Stimulated activated naive CD8-positive, alpha-beta T cell treated with anti-CD3 and anti-CD28 coated beads, Interleukin-15, Interleukin-2, amounts not matched to agents 100 ng/mL and 50 ng/mL, for 24 hours (primary cell): Measurements from ENCODE around the gene NUDT8.
"Not testable (repeated sequence)": the region's sequence is repeated elsewhere in the genome, so short reads cannot be mapped to it uniquely, and the experiment has no call there.

Experiments
- H3K27ac Mint-ChIP-seq: one replicate; pipeline ENCODE4 v1.8.0; 2021; ENCODE audit warnings: mild to moderate bottlenecking, mixed read lengths
- H3K27me3 Mint-ChIP-seq: one replicate; pipeline ENCODE4 v1.8.0; 2021; ENCODE audit warnings: mixed read lengths
- H3K36me3 Mint-ChIP-seq: one replicate; pipeline ENCODE4 v1.8.0; 2021; ENCODE audit warnings: low read depth, mixed read lengths
- H3K4me1 Mint-ChIP-seq: one replicate; pipeline ENCODE4 v1.8.0; 2021; ENCODE audit warnings: low read depth, mixed read lengths
- H3K4me3 Mint-ChIP-seq: one replicate; pipeline ENCODE4 v1.8.0; 2021; ENCODE audit warnings: mild to moderate bottlenecking, mixed read lengths
- H3K9me3 Mint-ChIP-seq: one replicate; pipeline ENCODE4 v1.8.0; 2021; ENCODE audit warnings: mixed read lengths

NUDT8 gene

GRCh38 chr11:67628710-67629385 lies 889 bp downstream of the NUDT8 start:
- no peaks in the 10 kb centered on the region for H3K9me3 Mint-ChIP-seq

GRCh38 chr11:67627812-67628624 lies 1.7 kb downstream of the NUDT8 start:
- Mint-ChIP-seq H3K9me3 (no peaks in the 10 kb centered on the region), H3K36me3 (peaks cover 7% of the 10 kb centered on the region), H3K4me1 (peaks cover 10% of the 10 kb centered on the region), H3K4me3 (no peak overlapping the region), H3K27me3 (no peaks in the 10 kb centered on the region), H3K27ac (no peak overlapping the region)

More at GRCh38 chr11:67628710-67629385, 889 bp downstream of the NUDT8 start:
- H3K36me3 Mint-ChIP-seq = peaks cover 7% of the 10 kb centered on the region
- H3K27ac Mint-ChIP-seq = no peak overlapping the region
- H3K27me3 Mint-ChIP-seq = no peaks in the 10 kb centered on the region
- peak overlapping the region; percentile 66 for H3K4me3 Mint-ChIP-seq
- H3K4me1 Mint-ChIP-seq = peaks cover 10% of the 10 kb centered on the region

- H3K27me3 Mint-ChIP-seq = no peaks in the 10 kb centered on the region
- no peak overlapping the region for H3K4me3 Mint-ChIP-seq
- no peak overlapping the region for H3K27ac Mint-ChIP-seq
- H3K36me3 Mint-ChIP-seq = peaks cover 7% of the 10 kb centered on the region
- no peaks in the 10 kb centered on the region for H3K9me3 Mint-ChIP-seq
- H3K4me1 Mint-ChIP-seq = peaks cover 10% of the 10 kb centered on the region
Observed at GRCh38 chr11:67627441-67627811, 2.3 kb downstream of the NUDT8 start.

GRCh38 chr11:67626970-67627369 lies 2.8 kb downstream of the NUDT8 start:
- Mint-ChIP-seq H3K4me1 (peaks cover 10% of the 10 kb centered on the region), H3K4me3 (no peak overlapping the region), H3K36me3 (peaks cover 7% of the 10 kb centered on the region), H3K27me3 (no peaks in the 10 kb centered on the region), H3K9me3 (no peaks in the 10 kb centered on the region), H3K27ac (no peak overlapping the region)

- not testable (repeated sequence) for H3K27me3 Mint-ChIP-seq, H3K4me1 Mint-ChIP-seq, H3K4me3 Mint-ChIP-seq, H3K27ac Mint-ChIP-seq, H3K9me3 Mint-ChIP-seq, H3K36me3 Mint-ChIP-seq
Observed at GRCh38 chr11:67626131-67626833, 3.5 kb downstream of the NUDT8 start.

GRCh38 chr11:67623795-67624194 lies 5.9 kb downstream of the NUDT8 start:
- H3K27ac Mint-ChIP-seq, H3K4me1 Mint-ChIP-seq, H3K36me3 Mint-ChIP-seq, H3K27me3 Mint-ChIP-seq, H3K9me3 Mint-ChIP-seq, H3K4me3 Mint-ChIP-seq: not testable (repeated sequence)

- not testable (repeated sequence) for H3K4me3 Mint-ChIP-seq, H3K36me3 Mint-ChIP-seq, H3K27ac Mint-ChIP-seq, H3K9me3 Mint-ChIP-seq, H3K27me3 Mint-ChIP-seq, H3K4me1 Mint-ChIP-seq
Observed at GRCh38 chr11:67622905-67623304, 6.8 kb downstream of the NUDT8 start.

GRCh38 chr11:67621928-67622327 lies 7.8 kb downstream of the NUDT8 start:
- not testable (repeated sequence) for H3K4me1 Mint-ChIP-seq, H3K36me3 Mint-ChIP-seq, H3K9me3 Mint-ChIP-seq, H3K27me3 Mint-ChIP-seq, H3K4me3 Mint-ChIP-seq, H3K27ac Mint-ChIP-seq

GRCh38 chr11:67620621-67621020 lies 9.1 kb downstream of the NUDT8 start:
- not testable (repeated sequence) for H3K27me3 Mint-ChIP-seq, H3K27ac Mint-ChIP-seq, H3K36me3 Mint-ChIP-seq, H3K4me3 Mint-ChIP-seq, H3K4me1 Mint-ChIP-seq, H3K9me3 Mint-ChIP-seq

- not testable (repeated sequence) for H3K27ac Mint-ChIP-seq, H3K4me1 Mint-ChIP-seq, H3K27me3 Mint-ChIP-seq, H3K36me3 Mint-ChIP-seq, H3K4me3 Mint-ChIP-seq, H3K9me3 Mint-ChIP-seq
Observed at GRCh38 chr11:67619683-67620618, 9.8 kb downstream of the NUDT8 start.

- H3K36me3 Mint-ChIP-seq, H3K27ac Mint-ChIP-seq, H3K9me3 Mint-ChIP-seq, H3K27me3 Mint-ChIP-seq, H3K4me3 Mint-ChIP-seq: not testable (repeated sequence)
- peaks cover 16% of the 10 kb centered on the region for H3K4me1 Mint-ChIP-seq
Observed at GRCh38 chr11:67618901-67619659, 10.7 kb downstream of the NUDT8 start.

- Mint-ChIP-seq H3K36me3 (peaks cover 3% of the 10 kb centered on the region), H3K4me3 (no peak overlapping the region), H3K27me3 (no peaks in the 10 kb centered on the region), H3K4me1 (peaks cover 27% of the 10 kb centered on the region), H3K9me3 (no peaks in the 10 kb centered on the region), H3K27ac (peak overlapping the region; percentile 23)
Observed at GRCh38 chr11:67617243-67617953, 12.3 kb downstream of the NUDT8 start.

GRCh38 chr11:67616431-67617242 lies 13.1 kb downstream of the NUDT8 start:
- Mint-ChIP-seq H3K4me3 (peak overlapping the region; percentile 69), H3K27ac (peak overlapping the region; percentile 70), H3K4me1 (peaks cover 27% of the 10 kb centered on the region), H3K36me3 (peaks cover 10% of the 10 kb centered on the region), H3K27me3 (no peaks in the 10 kb centered on the region), H3K9me3 (no peaks in the 10 kb centered on the region)
